ENCODE results near the gene CALML3.
A peak's percentile ranks its signal among the peaks of the same experiment; 100 is the strongest.

The CALML3 gene

DNA sequence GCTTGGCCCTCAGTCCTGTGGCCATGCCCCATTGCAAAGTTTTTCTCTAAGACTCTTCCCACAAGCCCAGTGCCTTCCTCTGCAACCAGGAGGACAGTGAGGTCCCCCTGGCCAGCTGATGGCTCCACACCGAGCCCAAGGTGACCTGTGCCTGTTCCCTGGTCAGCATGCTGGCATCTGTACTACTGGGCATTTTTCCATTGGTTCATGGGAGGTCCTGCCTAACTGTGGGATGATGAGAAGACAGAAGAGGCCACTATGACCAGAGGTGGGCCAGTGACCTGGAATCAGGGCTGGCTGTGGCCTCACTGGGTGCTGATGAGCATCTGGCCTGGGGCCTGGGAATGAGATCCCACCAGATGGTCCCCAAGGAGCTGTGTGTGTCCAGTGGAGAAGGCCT lies 20.2 kb downstream of the CALML3 start:
- TF ChIP-seq, protein P1, sequence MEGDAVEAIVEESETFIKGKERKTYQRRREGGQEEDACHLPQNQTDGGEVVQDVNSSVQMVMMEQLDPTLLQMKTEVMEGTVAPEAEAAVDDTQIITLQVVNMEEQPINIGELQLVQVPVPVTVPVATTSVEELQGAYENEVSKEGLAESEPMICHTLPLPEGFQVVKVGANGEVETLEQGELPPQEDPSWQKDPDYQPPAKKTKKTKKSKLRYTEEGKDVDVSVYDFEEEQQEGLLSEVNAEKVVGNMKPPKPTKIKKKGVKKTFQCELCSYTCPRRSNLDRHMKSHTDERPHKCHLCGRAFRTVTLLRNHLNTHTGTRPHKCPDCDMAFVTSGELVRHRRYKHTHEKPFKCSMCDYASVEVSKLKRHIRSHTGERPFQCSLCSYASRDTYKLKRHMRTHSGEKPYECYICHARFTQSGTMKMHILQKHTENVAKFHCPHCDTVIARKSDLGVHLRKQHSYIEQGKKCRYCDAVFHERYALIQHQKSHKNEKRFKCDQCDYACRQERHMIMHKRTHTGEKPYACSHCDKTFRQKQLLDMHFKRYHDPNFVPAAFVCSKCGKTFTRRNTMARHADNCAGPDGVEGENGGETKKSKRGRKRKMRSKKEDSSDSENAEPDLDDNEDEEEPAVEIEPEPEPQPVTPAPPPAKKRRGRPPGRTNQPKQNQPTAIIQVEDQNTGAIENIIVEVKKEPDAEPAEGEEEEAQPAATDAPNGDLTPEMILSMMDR (conservative IDR thresholded peaks at IDR 0.05; ENCODE audit: low read length) = no peak
- no peak overlapping the region for H3K4me3 ChIP-seq (ENCODE audit: low read length)
- no peak for DNase-seq (ENCODE audit: low read depth)

DNA sequence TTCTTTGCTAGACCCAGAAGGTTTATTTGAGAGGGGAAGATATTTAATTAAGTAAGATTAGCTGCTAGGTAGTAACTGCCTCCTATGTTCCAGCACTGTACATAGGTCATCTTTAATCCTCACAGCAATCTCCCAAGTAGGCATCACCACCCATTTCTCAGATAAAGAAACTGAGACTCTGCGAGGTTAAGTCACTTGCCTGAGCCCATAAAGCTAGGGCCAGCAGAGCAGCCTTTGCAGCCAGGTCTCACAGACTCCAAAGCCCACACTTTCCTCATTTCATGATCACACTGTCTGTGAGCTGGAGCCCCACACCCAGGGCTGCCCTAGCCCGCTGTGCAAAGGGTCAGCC lies 20.6 kb downstream of the CALML3 start:
- no peak overlapping the region for H3K4me3 ChIP-seq (ENCODE audit: low read length)
- no peak for DNase-seq (ENCODE audit: low read depth)
- TF ChIP-seq, protein P1 (conservative IDR thresholded peaks at IDR 0.05; ENCODE audit: low read length) = no peak

DNA sequence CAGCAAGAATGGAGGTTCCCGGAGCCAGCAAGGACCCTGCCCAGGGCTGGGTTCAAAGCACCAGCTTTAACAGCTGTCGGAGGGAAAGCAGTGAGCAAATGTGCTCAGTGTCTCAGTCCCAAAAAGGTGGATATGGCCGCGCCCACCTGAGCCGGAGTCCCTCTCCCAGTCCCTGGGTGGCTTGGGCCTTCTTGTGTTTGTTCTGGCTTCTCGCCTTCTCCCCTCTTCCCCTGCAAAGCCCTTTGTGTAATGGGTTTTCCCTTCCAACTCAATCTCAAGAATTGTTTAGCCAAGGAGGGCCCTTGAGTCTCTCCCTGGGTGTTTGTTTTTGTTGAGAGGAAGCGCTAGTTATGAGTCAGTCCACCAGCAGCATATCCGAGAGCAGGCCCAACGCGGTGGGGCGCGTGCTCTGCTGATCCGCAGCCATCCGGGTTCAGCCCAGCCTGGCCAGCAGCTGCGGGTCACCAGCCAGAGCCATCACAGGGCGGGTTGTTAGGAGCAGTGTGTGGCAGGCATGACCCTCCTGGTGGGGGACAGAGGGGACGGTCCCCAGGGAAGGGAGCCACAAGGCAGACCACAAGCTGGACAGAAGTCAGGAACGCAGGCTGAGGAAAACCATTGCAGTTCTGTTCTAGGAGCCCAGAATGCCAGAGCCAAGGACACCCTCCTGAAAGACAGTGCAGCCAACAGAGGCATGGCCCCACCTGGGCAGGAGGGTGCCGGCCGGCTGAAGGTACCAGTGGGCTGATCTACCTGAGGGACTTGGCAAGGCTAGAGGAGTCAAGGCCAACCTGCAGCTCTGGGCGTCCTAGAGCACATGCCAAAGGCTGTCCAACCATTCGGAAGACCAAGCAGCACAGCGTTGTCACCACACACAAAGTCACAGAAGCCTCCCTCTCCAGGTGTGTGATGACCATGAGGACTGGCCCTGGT lies 21.3 kb downstream of the CALML3 start:
- no peak overlapping the region for H3K4me3 ChIP-seq (ENCODE audit: low read length)
- DNase-seq (ENCODE audit: low read depth) = no peak
- TF ChIP-seq, protein P1 (conservative IDR thresholded peaks at IDR 0.05; ENCODE audit: low read length) = no peak

DNA sequence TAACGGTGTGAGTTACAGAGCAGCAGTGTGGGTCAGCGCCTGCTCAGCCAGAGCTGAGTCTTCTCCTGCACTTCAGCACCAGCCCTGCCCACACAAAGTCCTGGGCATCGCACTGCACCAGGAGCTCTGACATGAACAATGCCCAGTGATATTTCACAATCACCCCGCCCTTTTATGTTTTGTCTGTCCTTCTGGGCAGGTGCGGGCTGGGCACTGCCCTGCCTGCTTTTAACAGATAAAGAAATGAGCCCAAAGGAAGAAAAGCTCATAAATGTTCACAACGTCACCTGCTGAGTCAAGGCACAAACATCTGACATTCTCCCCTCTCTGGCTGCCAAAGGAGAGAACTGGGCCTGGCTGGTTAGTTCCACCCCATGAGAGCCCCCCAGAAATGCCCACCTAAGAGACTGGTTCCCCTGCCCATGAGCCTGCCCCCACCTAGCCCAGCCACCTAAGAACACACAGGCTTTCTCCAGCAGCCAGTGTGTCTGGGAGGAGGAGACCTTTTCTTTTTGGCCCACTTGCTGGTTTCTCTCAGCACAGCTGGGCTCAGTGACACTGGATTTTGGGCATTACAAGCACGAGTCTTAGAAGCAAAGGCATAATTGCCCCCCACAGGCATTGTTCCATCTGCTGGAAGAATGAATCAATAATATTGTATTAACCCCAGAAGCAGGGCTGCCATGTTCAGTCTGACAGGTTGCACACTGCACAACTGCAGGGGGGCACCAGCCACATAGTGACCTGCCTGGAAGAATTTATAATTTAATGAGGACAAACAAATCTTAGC lies 22.3 kb downstream of the CALML3 start:
- H3K4me3 ChIP-seq (ENCODE audit: low read length) = no peak overlapping the region; the same call in 1 of the 2 replicates
- TF ChIP-seq, protein P1 (conservative IDR thresholded peaks at IDR 0.05; ENCODE audit: low read length) = no peak
- DNase-seq (ENCODE audit: low read depth) = no peak

DNA sequence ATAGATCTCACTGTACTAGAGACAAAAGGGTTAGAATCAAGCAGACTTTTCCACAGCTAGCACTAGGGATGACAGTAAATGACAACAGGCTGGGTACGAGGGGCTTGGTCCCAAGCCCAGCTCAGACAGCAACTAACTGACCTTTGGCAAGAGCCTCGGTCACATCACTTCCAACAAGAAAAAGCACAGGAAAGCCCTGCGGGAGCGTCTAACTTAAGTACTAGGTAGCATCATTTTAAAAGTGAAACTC lies 22.8 kb downstream of the CALML3 start:
- H3K4me3 ChIP-seq (ENCODE audit: low read length) = peak overlapping the region; percentile 31
- DNase-seq (ENCODE audit: low read depth) = no peak
- TF ChIP-seq, protein P1 (conservative IDR thresholded peaks at IDR 0.05; ENCODE audit: low read length) = no peak

DNA sequence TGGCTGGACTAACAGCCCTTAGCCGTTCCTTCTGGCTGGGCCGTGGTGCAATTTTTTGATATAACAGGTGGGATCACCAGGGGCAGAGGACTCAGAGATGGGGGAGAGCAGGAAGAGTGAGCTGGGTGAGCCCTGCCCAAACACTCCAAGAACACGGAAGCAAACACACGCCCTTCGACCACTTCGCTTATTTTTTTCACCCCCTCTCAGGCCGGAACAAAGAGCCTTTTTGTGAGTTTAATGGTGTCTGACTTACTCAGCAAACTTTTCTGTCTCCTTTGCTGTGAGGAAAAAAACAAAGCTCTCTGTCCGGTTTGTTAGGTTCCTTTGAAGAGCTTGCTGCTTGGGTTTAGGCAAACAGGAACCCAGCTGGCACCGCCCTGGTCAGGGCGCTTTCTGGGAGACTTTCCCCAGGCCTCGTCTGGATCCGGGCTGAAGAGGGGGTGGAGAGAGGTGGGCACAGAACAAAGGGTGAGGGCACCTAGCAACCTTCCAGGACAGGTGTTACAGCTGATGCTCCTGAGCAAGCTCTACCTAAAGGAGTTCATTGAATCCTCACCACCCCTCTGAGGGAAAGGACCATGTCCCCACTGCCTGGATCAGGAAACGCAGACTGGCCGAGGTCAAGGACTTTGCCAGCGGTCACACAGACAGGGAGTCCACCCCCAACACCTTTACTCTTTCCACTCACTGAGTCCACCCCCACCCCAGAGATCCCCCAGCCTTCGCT lies 23.3 kb downstream of the CALML3 start:
- TF ChIP-seq, protein P1 (conservative IDR thresholded peaks at IDR 0.05; ENCODE audit: low read length) = no peak
- peak overlapping the region; percentile 31 for H3K4me3 ChIP-seq (ENCODE audit: low read length)
- DNase-seq (ENCODE audit: low read depth) = no peak
